ENCODE data around the gene GPR55. TPM values are rescaled to one million over a fixed set of nuclear protein-coding genes. Genes with fewer than 3 reads are reported as not detected.

The GPR55 gene
- total and polyA plus RNA-seq, 2 donors (not counting 3 experiments of a cell fraction or from before 2014, with no cell fraction given) = not detected

DNA sequence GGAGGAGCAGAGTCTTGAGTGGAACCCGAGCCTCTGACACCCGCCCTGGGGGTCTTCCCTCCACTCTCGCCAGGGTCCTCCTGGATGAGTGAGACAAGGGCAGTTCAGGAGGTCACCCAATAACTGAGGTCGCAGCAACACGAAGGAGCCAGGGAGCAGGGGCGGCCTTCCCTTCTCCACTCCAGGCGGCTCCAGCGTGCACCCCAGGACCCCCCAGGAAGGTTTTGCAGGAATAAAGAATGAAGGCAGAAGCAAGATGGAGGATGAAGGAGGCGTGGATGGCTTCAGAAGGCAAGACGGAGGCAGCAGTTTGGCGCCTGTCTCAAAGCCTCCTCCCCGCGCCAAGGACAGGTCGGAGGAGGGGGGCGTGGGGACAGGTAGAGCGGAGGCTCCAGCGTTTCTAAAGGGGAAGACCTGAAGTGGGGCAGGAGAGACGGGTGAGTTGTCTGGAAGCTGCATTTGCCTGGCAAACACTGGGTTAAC is 60.9 kb downstream of the GPR55 start:
- BruUV-seq (replicated peaks) = no TSS peak
- DNase-seq (ENCODE audit: low read depth, low spot score) (no peak), FAIRE-seq (no peak)
- H3K4me3 ChIP-seq (replicated peaks in 1 of 3; ENCODE audit: insufficient read depth in 1 of 3, low read depth in 1 of 3, low read length in 3 of 3) = peak overlapping the region in 1 of 3 experiments; percentile 45
- TF ChIP-seq, protein P1, sequence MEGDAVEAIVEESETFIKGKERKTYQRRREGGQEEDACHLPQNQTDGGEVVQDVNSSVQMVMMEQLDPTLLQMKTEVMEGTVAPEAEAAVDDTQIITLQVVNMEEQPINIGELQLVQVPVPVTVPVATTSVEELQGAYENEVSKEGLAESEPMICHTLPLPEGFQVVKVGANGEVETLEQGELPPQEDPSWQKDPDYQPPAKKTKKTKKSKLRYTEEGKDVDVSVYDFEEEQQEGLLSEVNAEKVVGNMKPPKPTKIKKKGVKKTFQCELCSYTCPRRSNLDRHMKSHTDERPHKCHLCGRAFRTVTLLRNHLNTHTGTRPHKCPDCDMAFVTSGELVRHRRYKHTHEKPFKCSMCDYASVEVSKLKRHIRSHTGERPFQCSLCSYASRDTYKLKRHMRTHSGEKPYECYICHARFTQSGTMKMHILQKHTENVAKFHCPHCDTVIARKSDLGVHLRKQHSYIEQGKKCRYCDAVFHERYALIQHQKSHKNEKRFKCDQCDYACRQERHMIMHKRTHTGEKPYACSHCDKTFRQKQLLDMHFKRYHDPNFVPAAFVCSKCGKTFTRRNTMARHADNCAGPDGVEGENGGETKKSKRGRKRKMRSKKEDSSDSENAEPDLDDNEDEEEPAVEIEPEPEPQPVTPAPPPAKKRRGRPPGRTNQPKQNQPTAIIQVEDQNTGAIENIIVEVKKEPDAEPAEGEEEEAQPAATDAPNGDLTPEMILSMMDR (IDR thresholded peaks at IDR 0.05; ENCODE audit: extremely low read depth in 1 of 2, insufficient read depth in 1 of 2, low read depth in 1 of 2, low read length in 2 of 2) = no peak
- TF ChIP-seq MYC (IDR thresholded peaks at IDR 0.05; ENCODE audit: low read depth, low read length) = no peak
- TF ChIP-seq JUN (IDR thresholded peaks at IDR 0.05; ENCODE audit: borderline replicate concordance, insufficient read depth, insufficient read length, low read depth) = no peak
- TF ChIP-seq POLR2AphosphoS5 (IDR thresholded peaks at IDR 0.05; ENCODE audit: insufficient read depth, low read depth, low read length) = no peak
- TF ChIP-seq GATA2 (IDR thresholded peaks at IDR 0.05; ENCODE audit: insufficient read depth, insufficient read length, low read depth, low read length) = no peak
- TF ChIP-seq EZH2 (IDR thresholded peaks at IDR 0.05; ENCODE audit: borderline replicate concordance, low read depth, low read length, severe bottlenecking) = no peak
- TF ChIP-seq, protein P2, sequence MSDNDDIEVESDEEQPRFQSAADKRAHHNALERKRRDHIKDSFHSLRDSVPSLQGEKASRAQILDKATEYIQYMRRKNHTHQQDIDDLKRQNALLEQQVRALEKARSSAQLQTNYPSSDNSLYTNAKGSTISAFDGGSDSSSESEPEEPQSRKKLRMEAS (IDR thresholded peaks at IDR 0.05; ENCODE audit: insufficient read depth, insufficient read length) = no peak
- TF ChIP-seq FOS (IDR thresholded peaks at IDR 0.05; ENCODE audit: borderline replicate concordance, insufficient read depth, low read length) = no peak
- no peak for TF ChIP-seq POLR2A (IDR thresholded peaks at IDR 0.05; ENCODE audit: low read depth, low read length)
- H3K27ac ChIP-seq (ENCODE audit: insufficient read depth, low read depth, low read length) = no peak overlapping the region
- no peaks in the 10 kb centered on the region for H4K20me1 ChIP-seq (replicated peaks; ENCODE audit: control insufficient read depth, extremely low read depth, insufficient read depth, low read length)
- H3K36me3 ChIP-seq (ENCODE audit: control insufficient read depth in 2 of 2, extremely low read depth in 1 of 2, insufficient read depth in 2 of 2, low read length in 2 of 2) = no peaks in the 10 kb centered on the region
- peak overlapping the region; percentile 81 for H3K4me2 ChIP-seq (ENCODE audit: insufficient read depth, low read length)
- dilution Hi-C loops (cut with MboI; ENCODE audit: extremely low pct_ligation_motif_present, low sequenced_read_pairs) = no loop called here
- H3K27me3 ChIP-seq (ENCODE audit: control insufficient read depth in 2 of 2, insufficient read depth in 2 of 2, low read length in 2 of 2) = peaks cover 24 to 39% of the 10 kb centered on the region in 2 experiments
- no peaks in the 10 kb centered on the region for H3K9me1 ChIP-seq (replicated peaks; ENCODE audit: control insufficient read depth, extremely low read depth, insufficient read depth, low read length)
- H3K79me2 ChIP-seq (ENCODE audit: control insufficient read depth, insufficient read depth, low read length) = no peaks in the 10 kb centered on the region
- POLR2A ChIA-PET = no interaction called here
- no peak overlapping the region for H3K9ac ChIP-seq (replicated peaks; ENCODE audit: extremely low read depth, insufficient read depth, low read length)
- intact Hi-C loops (cut with micrococcal nuclease) = no loop called here
- no peaks in the 10 kb centered on the region for H3K9me3 ChIP-seq (replicated peaks; ENCODE audit: control insufficient read depth, insufficient read depth, low read length)
- CTCF ChIA-PET = interaction anchor here (1.0 kb wide), 2 partner anchors 8 to 14 kb away, joined by 3 read pairs; no protein-coding TSS in a partner anchor
- H3K4me1 ChIP-seq (ENCODE audit: control insufficient read depth, extremely low read depth, insufficient read depth, low read length) = peaks cover 4% of the 10 kb centered on the region
- peak overlapping the region; percentile 96 for H2AFZ ChIP-seq (ENCODE audit: low read depth, low read length)

Data from endothelial cell of umbilical vein (primary cell).